ENCODE measurements around the gene CYP19A1. TPM values are rescaled to one million over a fixed set of nuclear protein-coding genes. Genes with fewer than 3 reads are reported as not detected.

Gene CYP19A1
- total RNA-seq, 1 experiment from 2014 or later: not detected

DNA sequence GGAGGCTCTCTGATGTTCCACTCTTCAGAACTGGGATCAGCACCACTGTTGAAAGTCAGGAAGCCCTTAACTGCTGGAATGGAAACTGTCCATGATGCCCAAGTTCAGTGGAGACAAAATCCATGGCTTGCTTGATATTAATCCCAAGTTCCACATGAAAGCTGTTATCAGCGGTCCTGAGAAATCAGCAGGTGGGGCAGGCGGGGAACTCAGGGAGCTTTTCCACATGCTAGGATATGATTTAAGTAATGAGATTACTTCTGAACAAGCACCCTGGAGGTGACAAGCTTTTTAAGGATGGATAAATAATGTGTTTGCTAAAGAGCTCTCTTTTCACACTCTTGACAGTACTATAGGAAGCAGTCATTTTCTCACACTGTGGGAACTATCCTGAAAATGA, 82.9 kb downstream of the CYP19A1 start:
- RAD21 ChIA-PET (ENCODE audit: low non-redundant PET in 1 of 2, low total read pairs in 2 of 2, uncharacterized antibody in 2 of 2, unreplicated experiment in 2 of 2): no interaction called here
- CTCF ChIA-PET: no interaction called here
- no peak for ATAC-seq

More for the DNA sequence above, 82.9 kb downstream of the CYP19A1 start:
- Histone ChIP-seq H3K36me3 (ENCODE audit: control insufficient read depth in 1 of 2, insufficient read depth in 2 of 2, low read length in 2 of 2) (no peaks in the 10 kb centered on the region), H3K4me2 (ENCODE audit: low read length) (no peak overlapping the region), H4K20me1 (ENCODE audit: insufficient read depth) (no peaks in the 10 kb centered on the region), H3K27ac (ENCODE audit: low read depth, low read length) (no peak overlapping the region), H3K4me1 (ENCODE audit: control insufficient read depth in 1 of 2, insufficient read depth in 2 of 2, low read length in 2 of 2) (no peaks in the 10 kb centered on the region), H3K9me2 (ENCODE audit: insufficient read depth) (no peaks in the 10 kb centered on the region; the same call in 1 of the 2 replicates), H3K27me3 (ENCODE audit: insufficient read depth, low read length) (no peaks in the 10 kb centered on the region), H3K9me3 (ENCODE audit: control insufficient read depth in 1 of 2, insufficient read depth in 1 of 2, low read depth in 1 of 2, low read length in 2 of 2) (no peaks in the 10 kb centered on the region), H3K79me2 (ENCODE audit: insufficient read depth, low read length) (no peaks in the 10 kb centered on the region), H3K9ac (ENCODE audit: low read length) (no peak overlapping the region), H2AFZ (ENCODE audit: low read depth, low read length, poor library complexity, severe bottlenecking) (no peak overlapping the region), H3K4me3 (replicated peaks in 1 of 2; ENCODE audit: low read depth in 1 of 2, low read length in 2 of 2) (no peak overlapping the region)
- TF ChIP-seq FOSL1 (IDR thresholded peaks at IDR 0.05; ENCODE audit: low read depth) (no peak), RAD21 (IDR thresholded peaks at IDR 0.05; ENCODE audit: low read depth) (no peak), YY1 (IDR thresholded peaks at IDR 0.05; ENCODE audit: extremely low read depth, insufficient replicate concordance, low read depth, low read length) (no peak), CEBPB (IDR thresholded peaks at IDR 0.05; ENCODE audit: low read depth) (no peak), ELF1 (IDR thresholded peaks at IDR 0.05; ENCODE audit: borderline replicate concordance, low read depth) (no peak), SRF (IDR thresholded peaks at IDR 0.05; ENCODE audit: low read depth) (no peak), ZFX (IDR thresholded peaks at IDR 0.05) (no peak), ZNF274 (IDR thresholded peaks at IDR 0.05; ENCODE audit: low read depth, low read length) (no peak), TCF7L2 (IDR thresholded peaks at IDR 0.05; ENCODE audit: borderline replicate concordance, extremely low read depth, insufficient read depth, insufficient read length) (no peak), EGR1 (IDR thresholded peaks at IDR 0.05; ENCODE audit: low read depth) (no peak), JUND (IDR thresholded peaks at IDR 0.05) (no peak), MAX (IDR thresholded peaks at IDR 0.05) (no peak), ATF3 (IDR thresholded peaks at IDR 0.05) (no peak), POLR2A (IDR thresholded peaks at IDR 0.05; ENCODE audit: borderline replicate concordance, extremely low read depth, insufficient read depth, insufficient read length) (no peak), POLR2AphosphoS5 (IDR thresholded peaks at IDR 0.05; ENCODE audit: low read depth, low read length) (no peak), REST (IDR thresholded peaks at IDR 0.05; ENCODE audit: low read depth) (no peak), CBX3 (IDR thresholded peaks at IDR 0.05; ENCODE audit: low read depth) (no peak)
- TF ChIP-seq, protein P1, sequence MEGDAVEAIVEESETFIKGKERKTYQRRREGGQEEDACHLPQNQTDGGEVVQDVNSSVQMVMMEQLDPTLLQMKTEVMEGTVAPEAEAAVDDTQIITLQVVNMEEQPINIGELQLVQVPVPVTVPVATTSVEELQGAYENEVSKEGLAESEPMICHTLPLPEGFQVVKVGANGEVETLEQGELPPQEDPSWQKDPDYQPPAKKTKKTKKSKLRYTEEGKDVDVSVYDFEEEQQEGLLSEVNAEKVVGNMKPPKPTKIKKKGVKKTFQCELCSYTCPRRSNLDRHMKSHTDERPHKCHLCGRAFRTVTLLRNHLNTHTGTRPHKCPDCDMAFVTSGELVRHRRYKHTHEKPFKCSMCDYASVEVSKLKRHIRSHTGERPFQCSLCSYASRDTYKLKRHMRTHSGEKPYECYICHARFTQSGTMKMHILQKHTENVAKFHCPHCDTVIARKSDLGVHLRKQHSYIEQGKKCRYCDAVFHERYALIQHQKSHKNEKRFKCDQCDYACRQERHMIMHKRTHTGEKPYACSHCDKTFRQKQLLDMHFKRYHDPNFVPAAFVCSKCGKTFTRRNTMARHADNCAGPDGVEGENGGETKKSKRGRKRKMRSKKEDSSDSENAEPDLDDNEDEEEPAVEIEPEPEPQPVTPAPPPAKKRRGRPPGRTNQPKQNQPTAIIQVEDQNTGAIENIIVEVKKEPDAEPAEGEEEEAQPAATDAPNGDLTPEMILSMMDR (IDR thresholded peaks at IDR 0.05 in 2 of 3, conservative IDR thresholded peaks at IDR 0.05 in 1 of 3; ENCODE audit: borderline replicate concordance in 1 of 3, insufficient read depth in 1 of 3, low read depth in 2 of 3, low read length in 2 of 3): no peak
- no TSS peak for BruUV-seq (replicated peaks)
- POLR2A ChIA-PET: no interaction called here
- intact Hi-C loops (cut with micrococcal nuclease): no loop called here
- DNase-seq (ENCODE audit: low read depth, low spot score): no peak
